Measurements from ENCODE around the gene NDE1.

Gene NDE1

DNA sequence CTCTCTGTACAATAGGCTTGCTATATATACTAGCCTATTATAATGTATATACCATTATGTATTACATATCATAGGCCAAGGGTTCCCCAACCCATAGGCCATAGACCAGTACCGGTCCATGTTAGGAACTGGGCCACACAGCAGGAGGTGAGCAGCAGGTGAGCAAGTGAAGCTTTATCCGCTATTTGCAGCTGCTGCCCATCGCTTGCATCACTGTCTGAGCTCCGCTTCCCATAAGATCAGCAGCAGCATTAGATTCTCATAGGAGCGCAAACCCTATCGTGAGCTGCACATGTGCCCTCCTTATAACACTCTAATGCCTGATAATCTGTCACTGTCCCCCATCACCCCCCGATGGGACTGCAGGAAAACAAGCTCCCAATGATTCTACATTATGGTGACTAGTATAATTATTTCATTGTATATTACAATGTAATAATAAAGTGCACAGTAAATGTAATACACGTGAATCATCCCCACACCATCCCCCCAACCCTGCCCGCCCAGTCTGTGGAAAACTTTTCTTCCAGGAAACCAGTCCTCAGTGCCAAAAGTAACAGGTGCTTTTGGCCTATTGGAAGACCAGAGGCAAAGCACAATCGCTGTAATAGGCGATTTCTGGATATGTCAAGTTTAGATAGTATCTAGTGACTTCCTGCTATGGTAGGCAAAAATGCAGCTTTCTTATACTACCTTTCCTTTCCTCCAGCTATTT, 122.7 kb downstream of the NDE1 start:
- DNase-seq = no peak

DNA sequence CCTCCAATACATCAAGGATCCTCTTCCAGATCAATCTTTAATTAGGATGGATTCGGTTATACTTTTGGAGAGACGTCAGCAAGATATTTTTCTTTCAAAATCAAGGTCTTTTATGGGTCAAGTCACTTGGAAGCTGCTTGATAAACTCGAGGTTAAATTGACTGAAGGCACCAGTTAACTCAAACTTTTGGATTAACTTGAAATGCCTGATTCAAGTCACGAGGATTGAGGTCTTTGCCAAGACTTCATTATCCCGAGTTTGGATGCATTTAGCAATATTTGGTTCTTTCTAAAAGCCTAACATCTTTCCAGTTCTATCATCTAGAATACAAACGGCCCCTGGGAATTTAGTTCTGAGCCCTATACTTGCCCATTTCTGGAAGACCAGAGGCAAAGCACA, 123.9 kb downstream of the NDE1 start:
- no peak for DNase-seq

DNA sequence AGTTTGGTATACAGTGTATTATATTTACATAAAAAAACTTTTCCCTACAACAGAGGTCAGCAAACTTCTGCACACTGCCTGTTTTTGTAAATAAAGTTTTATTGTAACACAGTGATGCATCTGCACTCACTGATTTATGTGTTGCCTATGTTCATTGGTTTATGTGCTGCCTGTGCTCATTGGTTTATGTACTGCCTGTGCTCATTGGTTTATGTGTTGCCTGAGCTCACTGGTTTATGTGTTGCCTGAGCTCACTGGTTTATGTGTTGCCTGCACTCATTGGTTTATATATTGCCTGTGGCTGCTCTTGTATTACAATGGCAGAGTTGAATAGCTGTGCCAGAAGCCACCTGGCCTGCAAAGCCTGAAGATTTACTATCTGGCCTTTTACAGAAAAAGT, 125.2 kb downstream of the NDE1 start:
- no peak for DNase-seq

DNA sequence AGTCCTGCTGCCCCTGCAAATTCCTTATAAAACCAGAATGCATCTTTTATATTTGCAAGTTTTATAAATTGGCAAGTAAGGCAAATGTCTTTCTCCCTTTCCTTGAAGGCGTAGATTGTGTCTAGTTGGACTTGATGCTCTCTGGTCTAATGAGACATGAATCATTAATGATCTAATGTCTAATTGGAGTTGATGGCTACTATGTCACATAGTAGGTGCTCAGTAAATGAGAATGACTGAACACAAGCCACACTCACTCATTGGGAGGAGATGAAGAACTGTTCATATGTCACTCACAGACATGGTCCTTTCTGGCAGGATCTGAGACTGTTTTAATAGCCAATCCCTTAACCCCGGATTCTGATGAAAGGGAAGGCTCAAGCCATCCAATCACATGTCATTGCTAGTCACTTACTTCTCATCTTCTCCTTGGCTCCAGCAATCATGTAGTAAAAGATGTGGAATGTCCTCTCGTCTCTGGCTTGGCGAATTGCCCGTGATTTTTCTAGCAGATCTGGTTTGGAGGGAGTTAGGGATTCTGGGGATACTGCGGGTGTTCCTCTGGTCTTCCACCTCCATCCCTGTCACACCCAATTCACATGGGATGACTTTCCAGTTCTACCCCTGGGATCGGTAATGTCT, 125.7 kb downstream of the NDE1 start:
- no peak for DNase-seq
